Calu3 (cell line): ENCODE results near the gene CYFIP2. TPM values are rescaled to one million over a fixed set of nuclear protein-coding genes. Genes with fewer than 3 reads are reported as not detected.

ENCODE experiments used
- BruUV-seq: library from RNA; stranded (reverse); fragments of 400-500 nt; replicated peaks from 2 replicates; lab custom pipeline; 2021; lab: Mats Ljungman, UMichigan
- CTCF ChIA-PET: fragments of 300-600 bp; sonication (Branson Sonifier 250); formaldehyde crosslinking; loops from one replicate; lab custom pipeline; 2022; ENCODE audit warnings: antibody characterized with exemption; lab: Charles Lee
- DNase-seq: peaks from one replicate; pipeline ENCODE4 v3.0.0; 2022
- H3K27ac Mint-ChIP-seq: one replicate; pipeline ENCODE4 v1.8.0; 2022; ENCODE audit warnings: mixed read lengths; ENCODE audit not compliant: unreplicated experiment
- H3K27me3 Mint-ChIP-seq: one replicate; pipeline ENCODE4 v1.8.0; 2022; ENCODE audit warnings: mixed read lengths; ENCODE audit not compliant: unreplicated experiment
- H3K36me3 Mint-ChIP-seq: one replicate; pipeline ENCODE4 v1.8.0; 2022; ENCODE audit warnings: mild to moderate bottlenecking, moderate library complexity, mixed read lengths; ENCODE audit not compliant: insufficient read depth, unreplicated experiment
- H3K4me1 Mint-ChIP-seq: one replicate; pipeline ENCODE4 v1.8.0; 2022; ENCODE audit warnings: mild to moderate bottlenecking, low read depth, mixed read lengths; ENCODE audit not compliant: unreplicated experiment
- H3K4me3 Mint-ChIP-seq: one replicate; pipeline ENCODE4 v1.8.0; 2022; ENCODE audit warnings: mild to moderate bottlenecking, low read depth, moderate library complexity, mixed read lengths; ENCODE audit not compliant: unreplicated experiment
- H3K9me3 Mint-ChIP-seq: one replicate; pipeline ENCODE4 v1.8.0; 2022; ENCODE audit warnings: low read depth, mixed read lengths; ENCODE audit not compliant: unreplicated experiment
- intact Hi-C: fragments of 100-400 bp; cut with micrococcal nuclease; formaldehyde crosslinking; loops from one replicate; pipeline ENCODE4 v1.10.0; 2022; ENCODE audit not compliant: unreplicated experiment
- total RNA-seq: library from RNA; stranded (reverse); gene quantifications from 2 replicates; pipeline ENCODE4 v1.2.3, GENCODE V29; 2022
- TF ChIP-seq, protein P1 (sequence below): fragments of 200-600 bp; IDR thresholded peaks from one replicate; pipeline ENCODE4 v1.8.0; 2022; ENCODE audit warnings: antibody characterized with exemption; ENCODE audit not compliant: unreplicated experiment

Gene CYFIP2
- total RNA-seq, 1 experiment from 2014 or later: 37.8 TPM

DNA sequence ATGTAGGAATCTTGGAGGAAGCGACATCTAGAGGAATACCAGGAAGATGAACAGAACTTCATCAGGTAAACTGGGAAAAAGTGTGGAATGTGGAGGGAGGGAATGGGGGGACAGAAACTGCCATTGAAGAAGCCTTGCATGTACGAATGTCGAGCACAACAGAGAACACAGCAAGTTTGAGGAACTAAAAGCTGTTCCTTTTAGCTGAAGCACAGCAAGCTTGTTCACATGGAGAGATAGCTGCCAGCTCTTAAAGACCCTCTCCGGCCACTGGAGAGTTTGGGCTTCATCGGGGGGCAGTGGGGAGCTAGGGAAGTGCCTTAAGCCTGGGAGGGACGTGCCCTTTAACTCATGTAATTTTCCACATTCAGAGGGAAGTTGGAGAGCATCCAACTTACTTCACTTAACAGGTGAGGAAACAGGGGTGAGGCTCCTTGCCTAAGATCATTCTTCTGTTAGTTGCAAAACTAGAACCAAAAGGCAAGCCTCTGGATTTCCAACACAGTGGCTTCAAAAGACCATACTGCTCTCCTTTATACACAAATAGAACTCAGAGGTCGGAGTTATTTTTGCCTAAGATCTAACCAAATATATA is 2.3 kb upstream of the CYFIP2 start:
- intact Hi-C loops: no loop called here
- DNase-seq: no peak
- CTCF ChIA-PET: interaction anchor here (0.6 to 1.6 kb wide), 2 partner anchors 9 to 127 kb away, joined by 4 to 6 read pairs; no protein-coding TSS in a partner anchor
- Mint-ChIP-seq H3K4me1 (peaks cover 8% of the 10 kb centered on the region), H3K27ac (no peak overlapping the region), H3K36me3 (peaks cover 14% of the 10 kb centered on the region), H3K4me3 (no peak overlapping the region), H3K27me3 (peaks cover 30% of the 10 kb centered on the region), H3K9me3 (no peaks in the 10 kb centered on the region)
- TF ChIP-seq, protein P1, sequence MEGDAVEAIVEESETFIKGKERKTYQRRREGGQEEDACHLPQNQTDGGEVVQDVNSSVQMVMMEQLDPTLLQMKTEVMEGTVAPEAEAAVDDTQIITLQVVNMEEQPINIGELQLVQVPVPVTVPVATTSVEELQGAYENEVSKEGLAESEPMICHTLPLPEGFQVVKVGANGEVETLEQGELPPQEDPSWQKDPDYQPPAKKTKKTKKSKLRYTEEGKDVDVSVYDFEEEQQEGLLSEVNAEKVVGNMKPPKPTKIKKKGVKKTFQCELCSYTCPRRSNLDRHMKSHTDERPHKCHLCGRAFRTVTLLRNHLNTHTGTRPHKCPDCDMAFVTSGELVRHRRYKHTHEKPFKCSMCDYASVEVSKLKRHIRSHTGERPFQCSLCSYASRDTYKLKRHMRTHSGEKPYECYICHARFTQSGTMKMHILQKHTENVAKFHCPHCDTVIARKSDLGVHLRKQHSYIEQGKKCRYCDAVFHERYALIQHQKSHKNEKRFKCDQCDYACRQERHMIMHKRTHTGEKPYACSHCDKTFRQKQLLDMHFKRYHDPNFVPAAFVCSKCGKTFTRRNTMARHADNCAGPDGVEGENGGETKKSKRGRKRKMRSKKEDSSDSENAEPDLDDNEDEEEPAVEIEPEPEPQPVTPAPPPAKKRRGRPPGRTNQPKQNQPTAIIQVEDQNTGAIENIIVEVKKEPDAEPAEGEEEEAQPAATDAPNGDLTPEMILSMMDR: no peak
- BruUV-seq: no TSS peak

DNA sequence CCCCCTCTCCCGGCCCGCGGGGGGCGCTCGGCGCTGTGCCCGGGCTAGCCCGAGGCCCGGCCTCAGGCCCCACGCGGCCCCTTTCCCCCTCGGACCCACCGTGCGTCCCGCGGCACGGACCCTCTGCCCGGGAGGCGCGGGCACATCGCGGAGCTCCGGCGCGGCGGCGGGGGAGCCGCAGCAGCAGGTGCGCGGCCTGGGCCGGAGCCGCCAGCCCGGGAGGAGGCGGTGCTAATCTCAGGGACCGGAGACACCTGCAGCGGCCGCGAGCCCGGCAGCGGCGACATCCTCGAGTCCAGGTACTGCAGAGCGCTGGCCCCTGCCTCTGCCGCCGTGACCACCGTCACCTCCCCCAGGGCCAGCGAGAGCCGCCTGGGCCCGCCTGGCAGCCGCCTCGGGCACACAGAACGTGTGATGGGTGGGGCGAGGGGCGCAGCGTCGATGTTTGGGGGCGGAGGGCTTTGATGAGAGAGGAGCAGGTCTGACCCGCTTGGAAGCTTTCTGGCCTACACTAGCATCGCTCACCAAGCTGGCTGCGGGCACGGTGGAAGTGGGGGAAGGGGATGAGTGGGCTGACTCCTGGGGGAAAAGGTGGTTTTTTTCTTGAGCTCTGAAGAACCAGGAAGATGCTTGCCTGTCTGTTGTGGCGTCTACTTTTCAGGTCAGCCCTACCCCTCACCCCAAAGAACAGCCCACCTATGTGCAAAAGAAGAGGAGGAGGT is 524 bp downstream of the CYFIP2 start:
- CTCF ChIA-PET: interaction anchor here (1.2 kb wide), 1 partner anchor 17 kb away, joined by 3 read pairs; no protein-coding TSS in a partner anchor
- peak overlapping the region; percentile 22 for H3K27ac Mint-ChIP-seq
- peaks cover 3% of the 10 kb centered on the region for H3K27me3 Mint-ChIP-seq
- peak; percentile 74 for DNase-seq
- intact Hi-C loops: loop anchor here (2.0 to 5.0 kb wide), 2 partner anchors 24 to 124 kb away; partner anchors contain the start of gene MED7
- BruUV-seq: no TSS peak
- no peaks in the 10 kb centered on the region for H3K9me3 Mint-ChIP-seq
- peaks cover 15% of the 10 kb centered on the region for H3K4me1 Mint-ChIP-seq
- H3K4me3 Mint-ChIP-seq: peak overlapping the region; percentile 95
- peaks cover 14% of the 10 kb centered on the region for H3K36me3 Mint-ChIP-seq
- TF ChIP-seq, protein P1: peak; percentile 44

DNA sequence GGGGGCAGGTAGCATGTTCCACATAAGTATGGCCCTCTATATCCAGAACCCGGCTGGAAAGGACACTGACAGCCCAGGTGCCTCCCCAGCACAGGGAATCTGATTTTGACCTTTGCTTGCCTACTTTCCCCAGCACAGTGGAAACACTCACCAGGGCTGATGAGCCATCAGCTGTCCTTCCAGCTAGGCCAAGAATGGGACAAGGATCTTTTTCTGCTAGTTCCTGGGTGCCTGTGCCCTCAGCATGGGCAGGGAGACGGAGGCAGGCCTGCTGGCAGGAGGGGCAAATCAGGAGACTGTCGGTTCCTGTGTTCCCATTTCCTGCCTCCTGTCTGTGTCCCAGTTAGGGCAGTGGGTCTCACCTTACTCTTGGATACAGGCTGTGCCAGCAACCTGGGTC is 1.1 kb downstream of the CYFIP2 start:
- CTCF ChIA-PET: interaction anchor here (1.2 kb wide), 1 partner anchor 16 kb away, joined by 3 read pairs; no protein-coding TSS in a partner anchor
- peak overlapping the region; percentile 95 for H3K4me3 Mint-ChIP-seq
- H3K9me3 Mint-ChIP-seq: no peaks in the 10 kb centered on the region
- intact Hi-C loops: loop anchor here (2.0 to 5.0 kb wide), 2 partner anchors 24 to 125 kb away; partner anchors contain the start of gene MED7
- TF ChIP-seq, protein P1: no peak
- no peaks in the 10 kb centered on the region for H3K27me3 Mint-ChIP-seq
- H3K36me3 Mint-ChIP-seq: peaks cover 14% of the 10 kb centered on the region
- no peak overlapping the region for H3K27ac Mint-ChIP-seq
- DNase-seq: no peak
- peaks cover 15% of the 10 kb centered on the region for H3K4me1 Mint-ChIP-seq
- BruUV-seq: no TSS peak

DNA sequence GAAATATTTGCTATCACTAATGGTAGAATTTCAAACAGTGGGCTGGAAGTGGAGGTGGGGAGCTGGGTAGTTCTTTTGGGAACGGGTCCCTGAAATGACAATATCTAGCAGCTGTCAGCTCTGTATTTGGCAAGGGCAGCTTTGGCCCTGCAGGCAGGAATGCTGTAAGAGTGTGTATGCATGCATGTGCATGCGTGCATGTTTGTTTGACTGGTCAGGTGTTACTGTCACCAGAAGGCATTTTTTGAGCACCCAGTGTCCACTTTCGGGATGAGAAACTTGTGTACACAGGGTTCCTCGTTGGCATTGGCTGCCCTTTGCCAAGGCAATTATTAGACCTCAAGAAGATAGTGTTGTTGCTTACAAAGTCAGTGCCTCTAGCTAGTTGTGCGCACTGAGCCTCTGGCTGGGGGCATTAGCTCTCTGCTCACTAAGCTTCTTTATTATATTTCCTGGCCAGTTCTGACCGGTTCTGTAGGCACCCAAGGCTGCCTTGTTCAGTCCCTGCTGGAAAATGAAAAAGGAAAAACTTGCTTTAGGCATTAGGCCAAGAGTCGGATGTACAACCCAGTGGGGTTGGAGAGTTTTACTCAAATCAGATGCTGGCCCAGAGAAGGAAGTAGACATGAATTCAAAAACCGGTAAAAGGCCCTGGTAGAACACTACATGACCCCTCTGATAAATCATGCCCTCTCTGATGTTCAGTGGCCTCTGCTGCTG is 2.0 kb downstream of the CYFIP2 start:
- no peaks in the 10 kb centered on the region for H3K27me3 Mint-ChIP-seq
- CTCF ChIA-PET: interaction anchor here (1.2 kb wide), 1 partner anchor 15 kb away, joined by 3 read pairs; no protein-coding TSS in a partner anchor
- DNase-seq: no peak
- intact Hi-C loops: loop anchor here (2.0 to 5.0 kb wide), 2 partner anchors 23 to 126 kb away; partner anchors contain the start of gene MED7
- H3K4me1 Mint-ChIP-seq: peaks cover 17% of the 10 kb centered on the region
- H3K27ac Mint-ChIP-seq: no peak overlapping the region
- no peaks in the 10 kb centered on the region for H3K9me3 Mint-ChIP-seq
- TF ChIP-seq, protein P1: no peak
- peaks cover 14% of the 10 kb centered on the region for H3K36me3 Mint-ChIP-seq
- BruUV-seq: TSS peak; percentile 20
- H3K4me3 Mint-ChIP-seq: no peak overlapping the region
